HepG2 (cell line): ENCODE data around the gene ANKRD52. TPM values are rescaled to one million over a fixed set of nuclear protein-coding genes. Genes with fewer than 3 reads are reported as not detected.
A peak's percentile ranks its signal among the peaks of the same experiment; 100 is the strongest.

Experiments used
- ARNTL ChIP-seq: sonication (generic); formaldehyde crosslinking; IDR thresholded peaks from 2 replicates; pipeline ENCODE4 v1.4.0; 2020; ENCODE audit warnings: mild to moderate bottlenecking, missing genetic modification reagents
- BRCA1 ChIP-seq: sonication (generic); formaldehyde crosslinking; IDR thresholded peaks from 2 replicates; pipeline ENCODE4 v1.4.0; 2020; ENCODE audit warnings: missing genetic modification reagents
- EED ChIP-seq: sonication (generic); formaldehyde crosslinking; IDR thresholded peaks from 2 replicates; pipeline ENCODE4 v1.5.0; 2020; ENCODE audit warnings: mild to moderate bottlenecking, missing genetic modification reagents
- MEIS2 ChIP-seq: sonication (generic); formaldehyde crosslinking; IDR thresholded peaks from 2 replicates; pipeline ENCODE4 v1.9.0; 2021; ENCODE audit warnings: mild to moderate bottlenecking, missing genetic modification reagents
- POLR2AphosphoS5 ChIP-seq: IDR thresholded peaks from 2 replicates; pipeline ENCODE4 v1.6.1; 2012; ENCODE audit warnings: low read depth, low read length
- PRMT3 ChIP-seq: sonication (generic); formaldehyde crosslinking; IDR thresholded peaks from 2 replicates; pipeline ENCODE4 v1.8.1; 2022; ENCODE audit warnings: low read depth, mild to moderate bottlenecking, moderate library complexity, missing genetic modification reagents, borderline replicate concordance
- RXRB ChIP-seq: IDR thresholded peaks from 2 replicates; pipeline ENCODE4 v1.6.1; 2016; ENCODE audit warnings: borderline replicate concordance, missing genetic modification reagents, missing compliant biosample characterization
- SNAPC2 ChIP-seq: sonication (generic); formaldehyde crosslinking; IDR thresholded peaks from 2 replicates; pipeline ENCODE4 v1.8.1; 2022; ENCODE audit warnings: mild to moderate bottlenecking, missing genetic modification reagents
- ZNF331 ChIP-seq: sonication (generic); formaldehyde crosslinking; IDR thresholded peaks from 2 replicates; pipeline ENCODE4 v1.4.0; 2020; ENCODE audit warnings: missing genetic modification reagents
- ZNF350 ChIP-seq: sonication (generic); formaldehyde crosslinking; IDR thresholded peaks from 2 replicates; pipeline ENCODE4 v1.4.0; 2020; ENCODE audit warnings: mild to moderate bottlenecking, low read depth, missing genetic modification reagents, borderline replicate concordance
- polyA plus RNA-seq, 8 experiments: library from polyadenylated mRNA; depleted of rRNA in 3 of 8; stranded (reverse) in 7 of 8; unstranded in 1 of 8; fragments of >200 nt; fragmentation: Illumina TruSeq in 4 of 8; extraction: Trizol in 4 of 8; gene quantifications; 2 replicates each; pipeline versions ENCODE4 v1.2.1 to v1.2.3, GENCODE V29; 2011 to 2016; ENCODE audit warnings: low read depth in 4 of 8, missing spikeins in 1 of 8, mixed read lengths in 1 of 8; ENCODE audit not compliant: insufficient read depth in 1 of 8
- total RNA-seq, 5 experiments: library from RNA; depleted of rRNA; stranded (reverse); fragments of >200 nt; fragmentation: Illumina TruSeq; extraction: Trizol; gene quantifications; 2 replicates each; pipeline ENCODE4 v1.2.3, GENCODE V29; 2016; ENCODE audit warnings: low read depth in 1 of 5
- TF ChIP-seq, protein P1 (sequence below): sonication (generic); formaldehyde crosslinking; IDR thresholded peaks from 2 replicates; pipeline ENCODE4 v1.4.0; 2020; ENCODE audit warnings: missing genetic modification reagents
- TF ChIP-seq, protein P2 (sequence below): IDR thresholded peaks from 2 replicates; pipeline ENCODE4 v1.4.0; 2020; ENCODE audit warnings: mild to moderate bottlenecking, missing genetic modification reagents
- TF ChIP-seq, protein P3 (sequence below), 2 experiments: sonication (generic) in 1 of 2; formaldehyde crosslinking in 1 of 2; IDR thresholded peaks; 2 replicates each; pipeline versions ENCODE4 v1.4.0 to v1.6.1; 2016 to 2020; ENCODE audit warnings: borderline replicate concordance in 1 of 2, low read depth in 1 of 2, mild to moderate bottlenecking in 1 of 2, missing genetic modification reagents in 1 of 2
- TF ChIP-seq, protein P4 (sequence below): sonication (generic); formaldehyde crosslinking; IDR thresholded peaks from 2 replicates; pipeline ENCODE4 v1.4.0; 2020; ENCODE audit warnings: missing genetic modification reagents
- TF ChIP-seq, protein P5 (sequence below): IDR thresholded peaks from 2 replicates; pipeline ENCODE4 v1.6.1; 2016; ENCODE audit warnings: control low read depth

The ANKRD52 gene
- total and polyA plus RNA-seq, 2 of the 13 experiments (the other 11 are each of a cell fraction or from before 2014, with no cell fraction given) = 7.8 to 9.2 TPM

DNA sequence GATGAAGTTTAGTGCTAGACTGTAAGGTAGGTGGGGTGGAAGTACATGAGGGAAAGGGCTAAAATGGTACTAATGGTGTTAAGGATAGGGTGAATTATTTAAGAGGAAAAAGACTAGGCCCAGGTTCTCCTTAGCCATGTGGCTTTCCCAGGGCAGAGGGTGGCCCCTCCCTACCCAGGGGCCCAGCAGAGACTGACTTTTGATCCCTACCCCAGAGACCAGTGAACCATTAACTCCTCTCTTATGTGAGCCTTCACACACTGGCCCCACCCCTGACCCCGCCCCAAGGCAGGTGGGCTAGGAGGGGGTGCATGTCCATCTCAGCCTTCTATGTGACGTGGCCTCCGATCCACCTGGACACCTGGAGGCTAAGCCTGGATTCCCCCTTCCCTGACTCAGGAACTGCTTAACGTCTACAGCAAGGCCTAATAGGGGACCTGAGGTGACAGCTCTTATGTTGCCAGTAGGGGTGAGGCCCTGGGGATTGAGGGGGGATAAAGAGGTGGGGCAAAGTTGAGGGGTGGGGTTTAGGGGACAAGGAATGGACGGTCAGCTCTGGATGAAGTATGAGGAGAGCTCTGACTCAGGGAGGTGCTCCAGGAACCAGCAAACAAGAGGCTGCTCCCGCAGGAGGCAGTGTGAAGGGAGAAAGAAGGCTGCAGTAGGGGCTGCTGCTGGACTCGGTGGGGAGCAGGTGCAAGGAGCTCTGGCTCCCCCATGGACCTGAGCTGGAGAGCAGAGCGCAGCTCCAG is 27.6 kb downstream of the ANKRD52 start (continued):
- TF ChIP-seq EED (CRISPR knock-in tag) (no peak), ZNF350 (peak; percentile 28; the same call in 1 of the 2 replicates), MEIS2 (CRISPR knock-in tag) (0 out of 2 replicates have a peak, but pooled peaks have one; percentile 43), SNAPC2 (CRISPR knock-in tag) (peak; percentile 37; the same call in 1 of the 2 replicates), RXRB (peak; percentile 41; the same call in 1 of the 2 replicates), ZNF331 (CRISPR knock-in tag) (peak; percentile 24; the same call in 1 of the 2 replicates), ARNTL (CRISPR knock-in tag) (no peak; the same call in 1 of the 2 replicates), POLR2AphosphoS5 (peak; percentile 91), BRCA1 (CRISPR knock-in tag) (0 out of 2 replicates have a peak, but pooled peaks have one; percentile 49), PRMT3 (CRISPR knock-in tag) (peak; percentile 33; the same call in 1 of the 2 replicates)
- TF ChIP-seq, protein P1, sequence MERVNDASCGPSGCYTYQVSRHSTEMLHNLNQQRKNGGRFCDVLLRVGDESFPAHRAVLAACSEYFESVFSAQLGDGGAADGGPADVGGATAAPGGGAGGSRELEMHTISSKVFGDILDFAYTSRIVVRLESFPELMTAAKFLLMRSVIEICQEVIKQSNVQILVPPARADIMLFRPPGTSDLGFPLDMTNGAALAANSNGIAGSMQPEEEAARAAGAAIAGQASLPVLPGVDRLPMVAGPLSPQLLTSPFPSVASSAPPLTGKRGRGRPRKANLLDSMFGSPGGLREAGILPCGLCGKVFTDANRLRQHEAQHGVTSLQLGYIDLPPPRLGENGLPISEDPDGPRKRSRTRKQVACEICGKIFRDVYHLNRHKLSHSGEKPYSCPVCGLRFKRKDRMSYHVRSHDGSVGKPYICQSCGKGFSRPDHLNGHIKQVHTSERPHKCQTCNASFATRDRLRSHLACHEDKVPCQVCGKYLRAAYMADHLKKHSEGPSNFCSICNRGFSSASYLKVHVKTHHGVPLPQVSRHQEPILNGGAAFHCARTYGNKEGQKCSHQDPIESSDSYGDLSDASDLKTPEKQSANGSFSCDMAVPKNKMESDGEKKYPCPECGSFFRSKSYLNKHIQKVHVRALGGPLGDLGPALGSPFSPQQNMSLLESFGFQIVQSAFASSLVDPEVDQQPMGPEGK (CRISPR knock-in tag) = peak; percentile 92
- TF ChIP-seq, protein P2, sequence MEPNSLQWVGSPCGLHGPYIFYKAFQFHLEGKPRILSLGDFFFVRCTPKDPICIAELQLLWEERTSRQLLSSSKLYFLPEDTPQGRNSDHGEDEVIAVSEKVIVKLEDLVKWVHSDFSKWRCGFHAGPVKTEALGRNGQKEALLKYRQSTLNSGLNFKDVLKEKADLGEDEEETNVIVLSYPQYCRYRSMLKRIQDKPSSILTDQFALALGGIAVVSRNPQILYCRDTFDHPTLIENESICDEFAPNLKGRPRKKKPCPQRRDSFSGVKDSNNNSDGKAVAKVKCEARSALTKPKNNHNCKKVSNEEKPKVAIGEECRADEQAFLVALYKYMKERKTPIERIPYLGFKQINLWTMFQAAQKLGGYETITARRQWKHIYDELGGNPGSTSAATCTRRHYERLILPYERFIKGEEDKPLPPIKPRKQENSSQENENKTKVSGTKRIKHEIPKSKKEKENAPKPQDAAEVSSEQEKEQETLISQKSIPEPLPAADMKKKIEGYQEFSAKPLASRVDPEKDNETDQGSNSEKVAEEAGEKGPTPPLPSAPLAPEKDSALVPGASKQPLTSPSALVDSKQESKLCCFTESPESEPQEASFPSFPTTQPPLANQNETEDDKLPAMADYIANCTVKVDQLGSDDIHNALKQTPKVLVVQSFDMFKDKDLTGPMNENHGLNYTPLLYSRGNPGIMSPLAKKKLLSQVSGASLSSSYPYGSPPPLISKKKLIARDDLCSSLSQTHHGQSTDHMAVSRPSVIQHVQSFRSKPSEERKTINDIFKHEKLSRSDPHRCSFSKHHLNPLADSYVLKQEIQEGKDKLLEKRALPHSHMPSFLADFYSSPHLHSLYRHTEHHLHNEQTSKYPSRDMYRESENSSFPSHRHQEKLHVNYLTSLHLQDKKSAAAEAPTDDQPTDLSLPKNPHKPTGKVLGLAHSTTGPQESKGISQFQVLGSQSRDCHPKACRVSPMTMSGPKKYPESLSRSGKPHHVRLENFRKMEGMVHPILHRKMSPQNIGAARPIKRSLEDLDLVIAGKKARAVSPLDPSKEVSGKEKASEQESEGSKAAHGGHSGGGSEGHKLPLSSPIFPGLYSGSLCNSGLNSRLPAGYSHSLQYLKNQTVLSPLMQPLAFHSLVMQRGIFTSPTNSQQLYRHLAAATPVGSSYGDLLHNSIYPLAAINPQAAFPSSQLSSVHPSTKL (CRISPR knock-in tag) = no peak; the same call in 1 of the 2 replicates
- TF ChIP-seq, protein P3, sequence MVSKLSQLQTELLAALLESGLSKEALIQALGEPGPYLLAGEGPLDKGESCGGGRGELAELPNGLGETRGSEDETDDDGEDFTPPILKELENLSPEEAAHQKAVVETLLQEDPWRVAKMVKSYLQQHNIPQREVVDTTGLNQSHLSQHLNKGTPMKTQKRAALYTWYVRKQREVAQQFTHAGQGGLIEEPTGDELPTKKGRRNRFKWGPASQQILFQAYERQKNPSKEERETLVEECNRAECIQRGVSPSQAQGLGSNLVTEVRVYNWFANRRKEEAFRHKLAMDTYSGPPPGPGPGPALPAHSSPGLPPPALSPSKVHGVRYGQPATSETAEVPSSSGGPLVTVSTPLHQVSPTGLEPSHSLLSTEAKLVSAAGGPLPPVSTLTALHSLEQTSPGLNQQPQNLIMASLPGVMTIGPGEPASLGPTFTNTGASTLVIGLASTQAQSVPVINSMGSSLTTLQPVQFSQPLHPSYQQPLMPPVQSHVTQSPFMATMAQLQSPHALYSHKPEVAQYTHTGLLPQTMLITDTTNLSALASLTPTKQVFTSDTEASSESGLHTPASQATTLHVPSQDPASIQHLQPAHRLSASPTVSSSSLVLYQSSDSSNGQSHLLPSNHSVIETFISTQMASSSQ (IDR thresholded peaks at IDR 0.05; ENCODE audit: low read depth) = peak; percentile 87
- TF ChIP-seq, protein P3 (CRISPR knock-in tag; IDR thresholded peaks at IDR 0.05; ENCODE audit: borderline replicate concordance) = peak; percentile 90
- TF ChIP-seq, protein P4, sequence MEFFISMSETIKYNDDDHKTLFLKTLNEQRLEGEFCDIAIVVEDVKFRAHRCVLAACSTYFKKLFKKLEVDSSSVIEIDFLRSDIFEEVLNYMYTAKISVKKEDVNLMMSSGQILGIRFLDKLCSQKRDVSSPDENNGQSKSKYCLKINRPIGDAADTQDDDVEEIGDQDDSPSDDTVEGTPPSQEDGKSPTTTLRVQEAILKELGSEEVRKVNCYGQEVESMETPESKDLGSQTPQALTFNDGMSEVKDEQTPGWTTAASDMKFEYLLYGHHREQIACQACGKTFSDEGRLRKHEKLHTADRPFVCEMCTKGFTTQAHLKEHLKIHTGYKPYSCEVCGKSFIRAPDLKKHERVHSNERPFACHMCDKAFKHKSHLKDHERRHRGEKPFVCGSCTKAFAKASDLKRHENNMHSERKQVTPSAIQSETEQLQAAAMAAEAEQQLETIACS (CRISPR knock-in tag) = no peak
- TF ChIP-seq, protein P5, sequence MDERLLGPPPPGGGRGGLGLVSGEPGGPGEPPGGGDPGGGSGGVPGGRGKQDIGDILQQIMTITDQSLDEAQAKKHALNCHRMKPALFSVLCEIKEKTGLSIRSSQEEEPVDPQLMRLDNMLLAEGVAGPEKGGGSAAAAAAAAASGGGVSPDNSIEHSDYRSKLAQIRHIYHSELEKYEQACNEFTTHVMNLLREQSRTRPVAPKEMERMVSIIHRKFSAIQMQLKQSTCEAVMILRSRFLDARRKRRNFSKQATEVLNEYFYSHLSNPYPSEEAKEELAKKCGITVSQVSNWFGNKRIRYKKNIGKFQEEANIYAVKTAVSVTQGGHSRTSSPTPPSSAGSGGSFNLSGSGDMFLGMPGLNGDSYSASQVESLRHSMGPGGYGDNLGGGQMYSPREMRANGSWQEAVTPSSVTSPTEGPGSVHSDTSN = 0 out of 2 replicates have a peak, but pooled peaks have one; percentile 63
